Inflammatory macrophage (primary cell): ENCODE results near the gene STX7.

Experiments
- DNase-seq, 2 donors: peaks; one replicate each; pipeline ENCODE4 v3.0.0-alpha.2; 2020 to 2022

STX7 gene

DNA sequence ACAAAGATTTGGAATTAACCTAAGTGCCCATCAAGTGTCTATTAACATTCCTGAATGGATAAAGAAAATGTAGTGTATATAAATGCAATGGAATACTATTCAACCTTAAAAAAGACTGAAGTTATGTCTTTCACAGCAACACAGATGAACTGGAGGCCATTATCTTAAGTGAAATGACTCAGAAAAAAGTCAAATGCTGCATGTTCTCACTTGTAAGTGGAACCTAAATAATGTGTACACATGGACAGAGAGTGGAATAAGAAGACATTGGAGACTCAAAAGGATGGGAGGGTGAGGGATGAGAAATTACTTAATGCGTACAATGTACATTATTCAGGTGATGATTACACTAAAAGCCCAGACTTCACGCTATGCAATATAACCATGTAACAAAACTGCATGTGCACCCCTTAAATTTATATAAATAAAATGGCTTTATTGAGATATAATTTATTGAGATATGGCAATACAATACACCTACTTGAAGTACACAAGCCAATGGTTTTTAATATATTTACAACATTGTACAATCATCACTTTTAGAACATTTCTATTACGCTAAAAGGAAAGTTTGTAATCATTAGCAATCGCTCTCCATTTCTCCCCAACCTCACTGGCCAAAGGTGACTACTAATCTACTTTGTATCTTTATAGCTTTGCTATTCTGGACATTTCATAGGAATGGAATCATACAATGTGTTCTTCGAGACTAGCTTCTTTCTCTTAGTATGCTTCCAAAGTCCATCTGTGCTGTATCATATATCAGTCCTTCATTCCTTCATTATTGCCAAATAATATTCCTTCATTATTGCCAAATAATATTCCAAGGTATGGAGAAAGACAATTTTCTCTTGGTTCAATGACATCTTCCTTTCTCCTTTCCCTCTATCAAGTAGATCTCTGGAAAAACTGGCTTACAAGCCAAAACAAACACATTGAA is 5.8 kb downstream of the STX7 start:
- no peak for DNase-seq

DNA sequence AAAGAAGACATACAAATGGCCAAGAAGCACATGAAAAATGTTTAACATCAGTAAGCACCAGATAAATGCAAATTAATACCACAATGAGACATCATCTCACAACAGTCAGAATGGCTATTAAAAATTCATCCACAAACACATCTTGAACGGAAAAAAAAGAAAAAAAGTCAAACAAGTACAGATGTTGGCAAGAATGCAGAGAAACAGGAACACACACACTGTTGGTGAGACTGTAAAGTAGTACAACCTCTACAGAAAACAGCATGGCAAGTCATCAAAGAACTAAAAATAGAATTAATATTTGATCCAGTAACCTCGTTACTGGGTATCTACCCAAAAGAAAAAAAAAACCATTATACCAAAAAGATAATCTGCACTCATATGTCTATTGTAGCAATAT is 6.5 kb downstream of the STX7 start:
- no peak for DNase-seq

DNA sequence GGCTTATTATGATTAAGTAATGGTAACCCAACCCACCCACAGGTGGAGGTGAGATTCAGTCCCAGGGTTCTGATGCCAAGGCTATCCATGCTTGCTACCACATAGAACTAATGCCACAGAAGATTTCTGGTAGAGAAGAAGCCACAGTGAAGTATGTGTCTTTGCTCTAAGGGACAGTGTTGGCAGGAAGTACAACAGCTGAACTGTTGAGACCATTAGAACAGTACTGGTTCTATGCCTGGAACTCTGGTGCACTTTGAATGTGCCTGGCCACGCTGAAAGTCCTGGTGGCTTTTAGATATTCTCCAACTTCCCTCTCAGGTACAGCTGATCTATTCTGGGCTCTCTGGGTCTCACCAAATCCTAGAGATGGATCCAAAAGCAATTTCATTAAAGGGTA is 7.8 kb downstream of the STX7 start:
- no peak for DNase-seq

DNA sequence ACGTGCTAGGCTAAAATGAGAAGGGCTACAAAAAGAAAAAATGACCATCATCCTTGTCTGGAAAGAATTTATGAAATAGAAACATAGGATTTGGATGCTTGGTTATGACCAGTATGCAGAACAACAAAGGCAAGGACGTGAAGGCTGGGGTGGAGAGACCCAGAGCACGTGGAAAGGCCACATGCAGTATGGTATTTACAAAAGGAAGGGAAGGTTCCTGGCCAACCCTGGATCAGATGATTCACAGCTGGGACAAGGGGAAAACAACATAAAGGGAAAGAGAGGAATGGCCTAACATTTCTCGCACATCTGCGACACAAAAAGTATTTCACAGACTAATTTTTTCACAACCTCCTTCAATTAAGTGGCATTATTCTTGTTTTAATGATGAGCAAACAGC is 8.2 kb downstream of the STX7 start:
- DNase-seq, result no peak

DNA sequence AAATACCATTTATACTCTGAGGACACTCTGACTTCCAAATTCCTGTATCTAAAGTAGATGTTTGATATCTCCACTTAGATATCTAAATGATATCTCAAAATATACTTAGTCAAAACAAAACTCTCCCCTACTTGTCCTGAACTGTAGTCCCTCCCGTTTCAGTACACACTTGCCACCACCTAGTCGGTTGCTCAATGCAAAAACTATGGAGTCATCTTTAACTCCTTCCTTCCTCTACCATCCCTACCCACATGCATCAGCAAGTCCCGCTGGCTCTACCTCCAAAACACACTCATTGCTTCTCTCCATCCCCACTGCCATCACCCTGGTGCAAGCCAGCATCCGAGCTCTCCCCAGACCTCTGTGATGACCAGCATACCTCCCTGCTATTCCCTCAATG is 13.2 kb downstream of the STX7 start:
- peak; percentile 33 to 36 for DNase-seq

DNA sequence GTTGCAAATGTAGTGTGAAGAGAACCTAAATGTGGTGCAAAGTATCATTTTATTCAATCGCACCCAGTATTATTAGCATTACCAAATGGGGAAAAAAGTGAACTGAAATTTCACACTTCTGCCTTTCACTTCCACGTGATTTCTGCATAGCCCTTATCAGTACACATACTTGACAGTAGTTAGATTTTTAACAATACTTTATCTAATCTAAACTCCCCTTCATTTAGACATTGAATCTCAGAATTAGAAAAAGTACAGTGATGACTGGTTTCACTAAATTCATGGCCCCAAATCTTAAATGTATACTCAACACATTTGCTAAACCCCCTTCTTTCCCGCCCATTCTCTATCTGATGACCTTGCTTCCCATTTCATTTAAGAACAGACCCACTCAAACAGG is 14.3 kb downstream of the STX7 start:
- peak; percentile 52 to 61 for DNase-seq

DNA sequence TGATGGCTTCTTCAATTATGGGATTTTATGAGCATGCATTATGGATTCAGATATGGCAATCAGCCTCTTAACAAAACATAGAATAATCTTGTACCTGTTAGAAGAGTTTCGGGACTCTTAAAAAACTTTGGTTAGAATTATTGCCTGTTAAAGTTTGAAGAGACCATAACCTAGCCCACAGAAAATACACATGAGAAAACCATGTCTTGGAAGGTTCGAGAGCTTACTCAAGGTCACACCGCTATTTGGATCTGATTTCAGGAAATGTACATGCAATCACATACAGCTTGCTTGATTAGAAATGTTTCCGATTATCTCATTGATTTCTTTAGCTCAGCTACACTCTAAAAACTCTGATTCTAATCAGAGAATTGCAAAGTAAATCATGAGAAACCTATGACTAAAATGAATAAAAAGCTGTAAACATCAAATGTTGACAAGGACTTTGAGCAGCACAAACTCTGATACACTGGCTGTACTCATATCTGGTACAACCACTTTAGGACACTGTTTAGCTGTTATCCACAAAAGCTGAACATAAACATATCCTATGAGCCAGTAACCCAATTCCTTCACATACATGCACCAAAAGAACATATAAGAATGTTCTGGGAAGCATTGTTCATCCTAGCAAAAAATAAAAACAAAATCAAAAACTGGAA is 16.3 kb downstream of the STX7 start:
- no peak for DNase-seq

DNA sequence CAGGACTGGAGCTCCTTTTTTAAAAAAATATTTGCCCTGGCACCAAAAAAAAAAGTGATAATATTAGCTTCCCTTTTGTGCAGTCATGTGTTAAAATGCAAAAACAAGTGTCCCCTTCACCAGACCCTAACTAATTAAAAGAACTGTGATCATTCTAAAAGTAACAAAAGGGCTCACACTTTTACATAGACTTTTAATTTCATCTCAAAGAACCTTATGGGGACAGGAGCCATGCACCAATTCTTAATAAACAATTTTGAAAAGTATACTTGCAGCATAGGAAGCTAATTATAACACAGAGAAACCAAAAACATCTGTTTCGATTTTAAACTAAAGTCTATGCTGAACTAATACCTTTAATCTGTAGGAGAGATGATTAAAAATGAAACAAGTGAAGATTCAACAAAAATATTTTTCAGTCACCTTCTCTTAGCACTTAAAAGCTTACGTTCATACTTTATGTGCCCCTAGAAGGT is 17.3 kb downstream of the STX7 start:
- DNase-seq, result no peak

DNA sequence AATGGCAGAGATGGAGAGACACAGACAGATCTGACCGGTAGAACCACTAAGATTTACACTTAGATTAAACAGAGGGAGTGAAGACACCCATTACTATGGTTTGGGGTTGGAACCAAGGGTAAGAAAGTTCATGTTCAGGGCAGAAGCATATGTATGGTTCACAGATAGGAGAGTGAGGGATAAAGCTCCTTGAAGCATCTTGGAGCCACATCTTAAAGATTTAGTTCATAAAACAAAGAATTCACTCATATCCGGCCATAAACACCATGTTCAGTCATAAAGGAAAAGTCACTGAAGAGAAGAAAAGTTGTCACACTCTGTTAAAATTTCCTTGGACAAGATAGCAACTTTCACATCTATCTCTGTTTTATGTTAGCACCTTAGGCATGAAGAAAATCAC is 18.0 kb downstream of the STX7 start:
- no peak for DNase-seq

DNA sequence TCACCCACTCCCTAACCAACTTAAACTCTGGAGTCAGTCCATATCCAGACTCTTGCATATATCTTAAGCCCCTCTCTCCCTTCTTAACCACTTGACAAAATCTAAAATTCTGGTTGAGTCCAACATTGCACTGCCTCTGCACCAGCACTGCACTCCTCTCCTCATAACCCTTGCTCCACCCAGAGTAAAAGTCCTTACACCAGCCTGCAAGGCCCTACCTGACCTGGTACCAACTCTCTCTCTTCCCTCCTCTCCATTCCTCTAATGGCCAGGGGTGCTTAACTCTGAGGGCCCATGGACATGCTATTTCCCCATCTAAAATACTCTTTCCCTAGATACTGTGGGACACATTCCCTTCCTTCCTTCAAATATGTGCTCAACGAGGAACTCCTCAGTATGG is 21.0 kb downstream of the STX7 start:
- no peak for DNase-seq

DNA sequence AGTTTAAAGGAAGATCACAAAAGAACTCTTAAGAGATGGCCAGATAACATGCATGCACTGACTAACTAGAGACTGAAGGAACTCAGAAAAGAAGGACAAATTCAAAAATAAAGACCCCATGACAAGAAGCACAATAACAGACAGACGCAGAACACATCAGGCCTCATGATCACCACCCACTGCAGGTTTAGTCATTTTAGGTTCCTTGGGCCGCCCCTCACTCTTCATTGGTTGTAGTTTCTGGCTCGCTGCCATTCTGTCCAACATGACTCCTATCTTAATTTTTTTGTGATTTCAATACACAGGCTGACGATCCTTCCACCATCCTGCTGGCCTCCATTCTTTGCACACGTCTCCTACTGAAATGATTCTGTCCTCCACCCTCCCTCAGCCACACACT is 21.6 kb downstream of the STX7 start:
- DNase-seq, result peak; percentile 74 to 87

DNA sequence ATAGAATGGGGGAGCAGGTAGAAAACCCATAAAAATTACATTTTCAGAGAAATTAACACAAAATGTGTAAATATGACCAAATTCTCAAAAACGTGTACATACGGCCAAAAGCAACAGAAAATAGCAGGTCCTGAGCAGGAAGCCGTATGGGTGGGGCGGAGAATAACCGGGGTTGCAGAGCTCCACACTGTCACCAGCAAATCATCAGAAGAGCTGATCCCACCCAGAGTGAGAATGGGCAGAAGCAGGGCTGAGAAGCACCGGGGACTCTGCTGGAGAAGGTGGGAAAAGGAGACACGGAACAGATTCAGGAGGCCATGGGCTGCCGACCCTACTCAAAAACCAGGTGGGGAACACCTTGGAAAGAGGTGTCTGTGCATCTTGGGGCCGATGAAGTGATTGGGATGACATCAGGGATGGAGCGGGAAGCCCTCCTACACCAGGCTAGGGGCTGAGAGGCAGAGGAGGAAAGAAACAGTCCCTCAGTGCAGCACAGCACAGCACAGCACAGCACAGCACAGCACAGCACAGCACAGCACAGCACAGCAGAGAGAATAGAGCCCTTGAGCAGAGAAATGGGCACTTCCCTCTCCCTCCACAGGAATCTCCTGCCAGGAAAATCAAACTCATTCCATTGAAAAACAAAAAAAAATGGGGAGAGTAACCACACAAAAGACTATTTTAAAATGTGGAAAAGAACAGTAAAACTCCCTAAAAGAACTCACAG is 22.3 kb downstream of the STX7 start:
- DNase-seq, result no peak

DNA sequence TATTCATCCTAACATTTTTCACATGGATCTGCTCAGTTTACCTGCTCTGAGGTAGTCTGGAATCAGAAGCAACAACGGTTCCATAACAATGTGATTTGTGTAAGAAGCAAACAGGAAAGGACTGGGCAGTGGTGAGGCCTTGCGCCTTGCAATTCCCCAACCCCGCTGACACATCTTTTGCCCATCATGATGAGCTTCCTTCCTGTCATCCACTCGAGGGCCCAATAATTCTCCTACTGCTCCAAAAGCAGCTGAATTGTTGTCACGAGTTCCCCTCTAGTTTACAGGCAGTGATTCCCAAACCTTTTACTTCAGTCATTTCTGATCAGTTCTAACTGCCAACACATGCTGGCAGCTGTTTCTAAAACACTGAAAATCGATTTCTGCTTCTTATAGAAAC is 22.9 kb downstream of the STX7 start:
- peak; percentile 78 to 89 for DNase-seq

DNA sequence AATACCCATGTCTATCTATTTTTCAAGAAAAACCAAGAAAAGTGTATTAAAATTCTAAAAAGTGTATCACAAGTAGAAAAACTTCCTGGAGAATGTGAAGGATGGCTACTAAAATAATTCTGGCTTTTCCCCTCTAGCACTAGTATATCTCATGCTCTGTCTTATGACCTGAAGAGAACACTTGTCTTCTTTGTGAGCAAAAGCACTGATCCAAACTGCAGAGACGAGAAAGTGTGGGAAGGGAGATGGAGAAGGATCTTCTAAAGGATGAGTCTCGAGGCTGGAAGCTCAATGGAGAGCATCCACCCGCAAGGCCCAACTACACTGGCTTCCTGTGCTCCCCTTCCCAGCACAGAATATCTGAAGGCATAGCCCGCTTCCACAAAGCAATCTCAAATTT is 23.5 kb downstream of the STX7 start:
- DNase-seq, result no peak

DNA sequence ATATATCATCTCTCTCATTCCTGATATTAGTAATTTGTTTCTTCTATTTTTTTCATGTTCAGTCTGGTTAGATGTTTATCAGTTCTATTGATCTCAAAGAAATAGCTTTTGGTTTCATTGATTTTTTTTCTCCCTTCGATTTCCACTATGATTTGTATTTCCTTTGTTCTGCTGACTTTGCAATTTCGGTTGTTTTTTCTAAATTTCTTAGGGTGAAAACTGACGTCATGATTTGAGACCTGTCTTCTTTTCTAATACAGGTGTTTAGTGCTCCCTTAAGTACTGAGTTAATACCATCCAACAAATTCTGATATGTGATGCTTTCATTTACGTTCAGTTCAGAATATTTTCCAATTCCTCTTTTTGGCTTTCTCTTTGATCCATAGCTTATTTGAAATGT is 25.2 kb downstream of the STX7 start:
- DNase-seq, result no peak

DNA sequence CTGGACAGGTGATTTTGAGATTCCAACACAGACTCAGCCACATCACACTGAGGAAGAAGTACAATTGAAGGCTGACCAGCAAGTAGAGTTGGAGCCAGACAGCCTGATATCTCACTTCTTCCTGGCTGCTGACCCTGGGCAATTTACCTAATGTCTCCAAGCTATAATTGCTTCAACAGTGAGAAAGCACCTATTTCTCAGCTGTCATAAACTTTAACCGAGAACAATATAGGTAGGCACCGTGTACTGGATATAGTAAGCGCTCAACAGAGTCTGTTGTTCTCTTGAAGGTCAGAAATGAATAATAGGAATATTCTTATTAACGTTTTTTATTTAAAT is 28.3 kb downstream of the STX7 start:
- no peak for DNase-seq

DNA sequence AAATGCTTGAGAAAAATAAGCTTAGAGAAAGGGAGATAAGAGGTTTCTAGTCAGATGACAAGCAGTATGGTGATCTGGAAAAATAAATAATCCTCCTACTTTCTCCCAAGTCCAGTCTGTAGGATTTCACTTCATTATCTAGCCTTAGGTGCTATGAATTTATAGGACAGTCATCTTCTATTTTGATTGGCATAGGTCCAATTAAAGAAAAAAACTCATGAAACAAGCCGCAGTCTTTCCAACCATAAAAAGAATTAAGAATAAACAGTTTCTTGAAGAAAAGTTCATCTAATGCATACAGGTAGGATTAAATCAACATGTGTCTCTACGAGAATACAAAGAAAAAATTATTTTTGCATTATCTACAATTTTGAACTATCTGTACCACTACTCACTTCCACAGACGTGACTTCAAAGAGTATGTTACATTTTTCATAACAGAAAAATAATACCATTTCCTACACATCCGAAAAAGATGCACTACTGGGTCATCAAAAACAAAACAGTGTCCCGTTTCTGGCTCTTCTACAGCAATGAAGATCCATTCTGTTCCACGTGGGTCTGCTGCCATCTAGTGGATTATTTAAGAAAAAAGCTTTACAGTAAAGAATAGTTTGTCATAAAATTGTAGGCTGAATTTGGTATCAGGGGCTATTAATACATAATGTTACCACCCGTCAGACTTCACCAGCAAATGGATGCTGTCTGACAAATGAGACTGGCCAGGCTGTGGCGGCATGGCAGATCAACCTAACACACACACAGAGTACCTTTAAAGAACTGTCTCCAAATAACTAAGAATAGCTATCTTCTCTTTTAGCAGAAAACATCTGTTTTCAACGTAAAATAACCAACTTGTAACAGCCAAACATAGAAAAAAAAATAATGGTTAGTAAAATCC is 28.9 kb downstream of the STX7 start:
- DNase-seq, result peak; percentile 58 to 63

DNA sequence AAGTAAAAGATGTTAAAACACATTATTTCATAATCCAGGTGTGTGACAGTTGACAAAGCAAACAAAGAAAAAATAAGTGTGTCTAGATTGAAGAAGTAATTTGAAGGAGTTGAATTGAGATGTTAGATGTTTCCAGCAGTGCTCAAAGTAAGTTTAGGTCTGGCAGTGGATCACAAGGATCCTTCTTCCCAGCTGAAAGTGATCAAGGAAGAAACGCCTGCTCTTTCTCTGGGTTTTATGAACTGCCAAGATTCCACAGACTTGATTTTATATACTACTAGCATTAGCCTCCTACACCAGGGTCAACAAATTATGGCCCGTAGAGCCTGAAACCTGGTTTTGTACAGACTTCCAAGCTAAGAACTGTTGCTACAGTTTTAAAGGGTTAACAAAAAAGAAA is 30.3 kb downstream of the STX7 start:
- DNase-seq, result no peak

DNA sequence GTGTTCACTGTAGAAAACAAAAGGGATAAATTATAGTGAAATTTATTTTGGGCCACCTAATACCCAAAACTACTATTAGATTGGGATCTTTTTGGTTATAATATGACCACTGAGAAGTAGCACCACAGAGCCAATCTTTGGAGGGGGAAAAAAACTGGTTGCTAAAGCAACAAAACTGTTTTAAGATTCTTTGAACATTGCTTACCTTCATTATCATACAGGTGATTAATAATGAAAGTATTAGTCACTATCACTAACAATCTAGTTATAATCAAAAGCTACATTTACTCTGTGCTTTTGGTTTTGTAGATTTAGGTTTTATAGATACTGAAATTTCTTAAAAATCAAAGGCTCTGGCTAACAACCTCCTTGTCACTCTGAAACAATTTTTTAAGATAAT is 31.7 kb downstream of the STX7 start:
- DNase-seq, result no peak

DNA sequence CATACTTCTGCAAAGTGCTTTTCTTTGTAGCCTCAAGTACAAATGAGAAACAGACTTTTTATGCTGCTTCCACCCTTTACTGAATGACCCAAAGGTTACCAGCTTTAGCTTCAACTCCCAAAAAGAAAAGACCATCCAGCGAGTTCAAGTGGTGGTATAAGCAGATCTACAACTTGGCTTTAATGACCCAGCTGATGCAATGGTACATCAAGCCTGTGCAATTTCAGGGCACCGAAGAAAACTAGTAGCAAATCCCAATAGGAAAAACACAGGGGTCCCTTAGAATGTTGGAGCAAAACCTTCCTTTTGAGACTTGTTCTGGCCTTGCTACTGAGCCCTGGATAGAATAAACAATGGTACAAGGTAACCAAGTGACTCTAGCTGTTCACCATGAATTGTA is 33.8 kb downstream of the STX7 start:
- no peak for DNase-seq

DNA sequence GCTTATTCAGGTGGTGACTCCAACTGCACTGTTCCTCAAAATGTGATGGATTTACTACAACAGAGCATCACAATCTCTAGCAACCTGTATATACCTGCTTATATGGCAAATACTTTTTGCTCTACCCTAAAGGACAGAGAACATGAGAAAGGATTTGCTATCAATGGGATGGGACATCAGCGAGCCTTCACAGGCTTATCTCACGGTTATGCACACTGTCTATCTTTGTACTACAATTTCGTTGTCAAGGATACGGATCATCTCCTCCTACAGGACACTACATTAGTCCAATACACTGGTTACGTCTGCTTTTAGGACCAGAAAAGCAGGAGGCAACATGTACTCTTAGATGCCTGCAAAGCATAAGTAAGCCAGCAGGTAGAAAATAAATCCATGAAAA is 34.2 kb downstream of the STX7 start:
- no peak for DNase-seq

DNA sequence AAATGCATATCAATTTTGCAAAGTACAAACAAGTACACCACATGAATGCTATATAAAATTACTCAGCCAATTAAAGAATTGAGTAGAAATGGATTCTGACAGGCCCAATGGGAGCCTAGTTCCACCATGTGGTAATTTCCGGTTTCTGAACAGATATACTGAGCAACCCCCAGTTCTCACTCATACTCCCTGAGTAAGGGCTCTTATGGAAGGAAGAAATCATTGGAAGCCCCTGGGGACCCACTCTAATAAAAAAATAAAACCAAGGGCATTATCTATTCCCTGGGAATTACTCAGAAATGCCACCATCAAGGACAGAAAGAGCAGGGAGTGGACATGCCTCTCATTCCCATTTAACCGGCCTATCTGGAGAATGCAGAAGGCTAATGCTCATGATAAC is 34.6 kb downstream of the STX7 start:
- DNase-seq, result no peak

DNA sequence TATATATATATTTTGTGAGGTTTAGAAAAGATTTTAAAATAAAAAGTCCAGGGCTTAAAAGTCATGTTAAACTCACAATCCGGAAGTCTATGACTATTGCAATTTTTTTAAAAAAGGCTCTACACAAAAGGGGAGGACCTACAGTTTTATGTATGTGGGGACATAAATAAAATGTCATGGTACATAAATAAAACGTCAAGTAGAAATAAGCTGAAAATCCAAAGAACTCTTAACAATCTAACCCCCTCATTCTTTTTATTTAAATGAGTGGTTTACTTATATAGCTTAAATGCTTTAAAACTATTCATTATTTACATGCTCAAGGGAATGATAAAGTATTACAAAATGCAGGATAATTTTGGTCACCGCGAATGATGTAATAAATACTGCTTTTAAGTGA is 36.2 kb downstream of the STX7 start:
- DNase-seq, result no peak
